ENCODE measurements around the gene UBXN4. TPM values are rescaled to one million over a fixed set of nuclear protein-coding genes. Genes with fewer than 3 reads are reported as not detected.

Gene UBXN4
- total and polyA plus RNA-seq, 2 of the 13 experiments (the other 11 are each of a cell fraction or from before 2014, with no cell fraction given): 74.2 to 104 TPM

- TF ChIP-seq REST (IDR thresholded peaks at IDR 0.05; ENCODE audit: borderline replicate concordance in 1 of 2, low read depth in 1 of 2, low read length in 2 of 2) (no peak), SETDB1 (CRISPR knock-in tag; IDR thresholded peaks at IDR 0.05; ENCODE audit: borderline replicate concordance) (no peak), ZNF329 (CRISPR knock-in tag; IDR thresholded peaks at IDR 0.05; ENCODE audit: low read depth) (no peak), ZNF710 (CRISPR knock-in tag; IDR thresholded peaks at IDR 0.05; ENCODE audit: borderline replicate concordance) (no peak), ZNF501 (CRISPR knock-in tag; IDR thresholded peaks at IDR 0.05) (no peak), HMGXB3 (CRISPR knock-in tag; IDR thresholded peaks at IDR 0.05; ENCODE audit: borderline replicate concordance) (no peak), HBP1 (CRISPR knock-in tag; IDR thresholded peaks at IDR 0.05; ENCODE audit: low read depth) (0 out of 2 replicates have a peak, but pooled peaks have one; percentile 55), FOSL2 (CRISPR knock-in tag; IDR thresholded peaks at IDR 0.05) (peak; percentile 29; the same call in 1 of the 2 replicates), CEBPB (IDR thresholded peaks at IDR 0.05; ENCODE audit: borderline replicate concordance, low read depth, low read length) (peak; percentile 63; the same call in 1 of the 2 replicates), CEBPG (CRISPR knock-in tag; IDR thresholded peaks at IDR 0.05) (peak; percentile 82), NKX3-1 (CRISPR knock-in tag; IDR thresholded peaks at IDR 0.05) (no peak), ZNF260 (CRISPR knock-in tag; IDR thresholded peaks at IDR 0.05; ENCODE audit: borderline replicate concordance, low read depth) (no peak), TBP (CRISPR knock-in tag; IDR thresholded peaks at IDR 0.05) (no peak), THAP8 (CRISPR knock-in tag; IDR thresholded peaks at IDR 0.05; ENCODE audit: borderline replicate concordance) (no peak), TEAD3 (CRISPR knock-in tag; optimal IDR thresholded peaks at IDR 0.05; ENCODE audit: borderline replicate concordance) (peak; percentile 58), RBFOX2 (IDR thresholded peaks at IDR 0.05; ENCODE audit: low read depth, low read length) (0 out of 2 replicates have a peak, but pooled peaks have one; percentile 55), HNRNPUL1 (IDR thresholded peaks at IDR 0.05; ENCODE audit: low read depth, low read length) (no peak)
Observed at GRCh38 chr2:135744760-135745314, 3.2 kb downstream of the UBXN4 start (continued).

Measured in HepG2 (cell line).